ENCODE measurements around the gene OR10H5. TPM values are rescaled to one million over a fixed set of nuclear protein-coding genes. Genes with fewer than 3 reads are reported as not detected.
"Not testable (repeated sequence)": the region's sequence is repeated elsewhere in the genome, so short reads cannot be mapped to it uniquely, and the experiment has no call there.

OR10H5 gene
- total RNA-seq, 1 donor from 2014 or later = not detected

DNA sequence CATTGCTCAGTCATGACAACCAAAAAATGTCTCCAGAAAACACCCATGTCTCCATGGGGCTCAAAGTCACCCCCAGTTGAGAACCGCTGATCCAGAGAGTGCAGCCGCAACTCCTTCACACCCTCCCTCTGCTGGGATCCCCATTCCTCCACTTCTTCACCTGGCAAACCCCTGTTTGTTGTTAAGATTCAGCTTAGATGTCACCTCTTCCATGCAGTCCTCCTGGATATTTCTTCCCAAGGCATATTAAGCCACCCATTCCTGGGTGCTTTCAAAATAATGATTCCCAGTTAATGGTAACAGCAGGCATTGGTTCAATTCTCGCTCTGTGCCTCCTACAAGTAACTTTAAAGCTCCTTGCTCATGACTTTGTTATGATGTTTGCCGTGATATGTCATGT lies 24.0 kb downstream of the OR10H5 start:
- intact Hi-C loops (cut with micrococcal nuclease) = no loop called here

DNA sequence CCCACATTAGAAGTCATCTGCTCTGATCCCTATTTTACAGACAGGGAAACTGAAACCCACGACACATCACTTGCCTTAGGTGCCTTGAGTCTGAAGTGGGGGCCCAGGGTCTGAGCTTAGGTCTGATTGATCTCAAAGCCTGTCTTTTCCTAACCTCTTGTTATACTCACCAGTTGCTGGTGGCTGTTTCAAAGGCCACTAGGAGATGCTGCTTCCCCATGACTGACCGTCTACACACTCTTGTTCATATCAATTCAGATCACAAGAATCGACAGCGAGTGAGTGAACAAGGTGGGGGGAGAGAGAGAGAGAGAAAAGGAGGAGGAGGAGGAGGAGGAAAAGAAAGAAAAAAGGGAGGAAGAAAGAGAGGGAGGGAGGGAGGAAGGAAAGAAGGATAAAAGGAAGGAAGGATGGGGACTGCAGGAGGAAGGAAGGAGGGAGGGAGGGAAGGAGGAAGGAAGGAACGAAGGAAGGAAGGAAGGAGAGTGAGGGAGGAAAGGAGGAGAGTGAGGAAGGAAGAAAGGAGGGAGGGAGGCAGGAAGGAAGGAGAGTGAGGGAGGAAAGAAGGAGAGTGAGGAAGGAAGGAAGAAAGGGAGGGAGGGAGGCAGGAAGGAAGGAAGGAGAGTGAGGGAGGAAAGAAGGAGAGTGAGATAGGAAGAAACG lies 24.7 kb downstream of the OR10H5 start:
- intact Hi-C loops (cut with micrococcal nuclease) = no loop called here

DNA sequence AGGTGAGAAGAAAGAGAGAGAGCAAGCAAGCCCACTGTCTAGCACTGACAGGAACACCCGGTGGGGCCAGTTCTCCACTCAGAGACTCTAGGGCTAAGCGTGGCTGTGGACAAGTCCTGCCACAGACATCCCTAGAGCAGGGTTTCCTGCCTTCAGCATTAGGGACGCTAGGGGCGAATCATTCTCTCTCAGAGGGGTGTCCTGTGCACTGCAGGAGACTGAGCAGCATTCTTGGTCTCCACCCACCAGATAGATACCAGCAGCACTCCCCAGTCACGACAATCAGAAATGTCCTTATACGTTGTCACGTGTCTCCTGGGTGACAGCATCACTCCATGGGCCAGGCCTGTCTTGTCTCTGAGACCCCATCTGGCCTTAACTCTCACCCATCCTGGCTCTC lies 26.5 kb downstream of the OR10H5 start:
- intact Hi-C loops (cut with micrococcal nuclease) = no loop called here

DNA sequence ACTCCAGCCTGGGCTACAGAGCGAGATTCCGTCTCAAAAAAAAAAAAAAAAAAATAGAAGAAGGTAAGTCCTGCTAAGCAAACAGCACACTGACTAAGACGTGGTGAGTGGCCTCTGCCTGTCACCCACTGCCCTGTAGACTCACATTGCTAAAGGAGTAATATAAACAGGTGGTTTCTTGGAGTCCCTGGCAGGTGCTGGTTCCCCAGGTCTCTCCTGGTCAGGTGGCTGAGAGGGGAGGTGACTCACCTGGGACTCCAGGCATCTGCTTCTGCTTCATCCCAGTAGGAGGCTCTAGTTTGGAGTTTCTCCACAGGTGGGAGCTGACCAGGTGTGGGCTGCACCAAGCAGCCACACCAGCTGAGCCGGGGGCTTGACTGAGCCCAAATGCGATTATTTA lies 27.8 kb downstream of the OR10H5 start, which contains the start of gene OR10H1:
Gene OR10H1 (minus strand): TSS at position 359 of the 400 bp plus-strand sequence. CDS start 7,627 bp downstream, outside the sequence.
- intact Hi-C loops (cut with micrococcal nuclease) = no loop called here

DNA sequence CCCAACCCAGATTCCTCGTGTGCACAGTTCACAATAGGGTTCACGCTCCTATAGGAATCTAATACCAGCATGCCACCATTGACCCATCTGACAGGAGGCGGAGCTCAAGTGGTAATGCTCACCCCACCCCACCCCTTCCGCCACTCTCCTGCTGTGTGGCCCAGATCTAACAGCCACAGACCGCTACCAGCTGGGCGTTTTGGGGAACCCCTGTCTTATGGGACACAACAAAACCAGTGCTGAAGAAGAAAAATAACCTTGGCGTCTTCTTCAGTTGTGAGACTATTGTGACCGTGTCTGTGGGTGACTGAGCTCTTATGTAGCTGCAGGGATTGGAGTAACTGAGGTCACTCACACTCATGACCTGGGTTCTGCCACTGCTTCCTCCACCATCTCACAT lies 33.2 kb downstream of the OR10H5 start:
- intact Hi-C loops (cut with micrococcal nuclease) = no loop called here

DNA sequence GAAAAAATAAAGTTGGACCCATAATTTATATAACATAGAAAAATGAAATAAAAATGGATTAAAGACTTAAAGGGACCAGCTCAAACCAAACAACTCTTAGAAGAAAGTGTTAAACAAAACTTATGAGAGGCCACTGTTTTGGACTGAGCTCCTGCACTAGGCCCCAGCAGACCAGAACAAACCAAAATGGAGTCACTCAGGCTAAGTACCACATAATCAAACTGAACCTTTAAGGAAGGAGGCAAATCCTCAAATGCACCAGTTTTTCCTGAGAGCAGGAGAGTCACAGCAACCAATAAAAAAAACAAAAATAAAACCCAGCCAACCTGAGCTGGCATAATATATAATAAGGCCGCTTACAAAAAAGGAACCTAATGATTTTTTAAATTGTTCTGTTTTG lies 38.3 kb downstream of the OR10H5 start:
- intact Hi-C loops (cut with micrococcal nuclease) = no loop called here

DNA sequence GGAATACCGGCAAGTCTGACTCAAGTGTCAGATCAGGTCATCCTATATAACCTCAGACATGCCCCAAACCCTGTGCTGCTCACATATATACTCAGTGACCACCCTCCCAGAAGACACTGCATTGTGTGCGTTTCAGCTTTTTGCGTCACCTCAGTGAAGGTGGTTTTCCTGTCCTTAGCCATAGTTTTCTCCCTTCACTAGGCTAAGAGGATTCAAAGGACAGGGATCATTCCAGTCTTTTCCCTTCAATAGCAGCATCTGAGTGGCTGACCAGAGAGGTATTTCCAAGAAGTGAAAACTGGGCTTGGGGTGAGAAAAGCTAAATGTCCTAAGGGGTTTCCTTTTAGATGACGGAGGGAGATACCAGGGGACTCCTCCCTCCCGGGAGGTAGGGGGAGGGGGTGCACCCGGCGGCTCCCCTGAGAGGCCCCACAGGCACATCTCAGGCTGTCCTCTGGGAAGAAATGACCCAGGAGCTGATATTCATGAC lies 40.7 kb downstream of the OR10H5 start:
- intact Hi-C loops (cut with micrococcal nuclease) = no loop called here

DNA sequence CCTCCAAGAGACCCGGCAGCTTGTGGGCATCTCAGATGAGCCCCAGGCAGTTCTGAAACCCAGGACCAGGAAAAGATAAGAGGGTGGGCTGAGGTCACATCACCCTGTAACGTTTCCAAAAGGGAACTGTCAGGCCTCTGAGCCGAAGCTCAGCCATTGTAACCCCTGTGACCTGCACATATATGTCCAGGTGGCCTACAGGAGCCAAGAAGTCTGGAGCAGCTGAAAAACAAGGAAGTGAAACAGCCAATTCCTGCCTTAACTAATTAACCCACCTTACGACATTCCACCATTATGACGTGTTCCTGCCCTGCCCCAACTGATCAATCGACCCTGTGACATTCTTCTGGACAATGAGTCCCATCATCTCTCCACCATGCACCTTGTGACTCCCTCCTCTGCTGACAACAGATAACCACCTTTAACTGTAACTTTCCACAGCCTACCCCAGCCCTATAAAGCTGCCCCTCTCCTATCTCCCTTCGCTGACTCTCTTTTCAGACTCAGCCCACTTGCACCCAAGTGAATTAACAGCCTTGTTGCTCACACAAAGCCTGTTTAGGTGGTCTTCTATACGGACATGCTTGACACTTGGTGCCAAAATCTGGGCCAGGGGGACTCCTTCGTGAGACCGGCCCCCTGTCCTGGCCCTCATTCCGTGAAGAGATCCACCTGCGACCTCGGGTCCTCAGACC lies 41.3 kb downstream of the OR10H5 start:
- intact Hi-C loops (cut with micrococcal nuclease) = not testable (repeated sequence)

DNA sequence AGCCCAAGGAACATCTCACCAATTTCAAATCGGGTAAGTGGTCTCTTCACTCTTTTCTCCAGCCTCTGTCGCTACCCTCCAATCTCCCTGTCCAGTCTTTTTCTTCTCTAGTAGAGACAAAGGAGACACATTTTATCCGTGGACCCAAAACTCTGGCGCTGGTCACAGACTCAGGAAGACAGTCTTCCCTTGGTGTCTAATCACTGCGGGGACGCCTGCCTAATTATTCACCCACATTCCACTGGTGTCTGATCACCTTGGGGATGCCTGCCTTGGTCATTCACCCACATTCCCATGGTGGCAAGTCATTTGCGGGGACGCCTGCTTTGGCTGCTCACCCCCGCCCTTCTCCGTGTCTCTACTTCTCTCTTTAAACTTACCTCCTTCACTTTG lies 41.8 kb downstream of the OR10H5 start:
- intact Hi-C loops (cut with micrococcal nuclease) = no loop called here

DNA sequence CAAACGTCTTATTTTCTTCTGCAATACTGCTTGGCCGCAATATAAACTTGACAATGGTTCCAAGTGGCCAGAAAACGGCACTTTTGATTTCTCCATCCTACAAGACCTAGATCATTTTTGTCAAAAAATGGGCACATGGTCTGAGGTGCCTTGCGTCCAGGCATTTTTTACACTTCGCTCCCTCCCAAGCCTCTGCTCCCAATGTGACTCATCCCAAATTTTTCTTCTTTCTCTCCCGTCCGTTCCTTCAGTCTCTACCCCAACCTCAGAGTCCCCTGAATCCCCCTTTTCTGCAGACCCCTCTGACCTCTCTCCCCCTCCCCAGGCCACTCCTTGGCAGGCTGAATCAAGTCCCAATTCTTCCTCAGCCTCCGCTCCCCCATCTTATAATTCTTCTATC lies 42.3 kb downstream of the OR10H5 start:
- intact Hi-C loops (cut with micrococcal nuclease) = loop anchor here (10.0 kb wide), 1 partner anchor 535 kb away; no protein-coding TSS in a partner anchor

DNA sequence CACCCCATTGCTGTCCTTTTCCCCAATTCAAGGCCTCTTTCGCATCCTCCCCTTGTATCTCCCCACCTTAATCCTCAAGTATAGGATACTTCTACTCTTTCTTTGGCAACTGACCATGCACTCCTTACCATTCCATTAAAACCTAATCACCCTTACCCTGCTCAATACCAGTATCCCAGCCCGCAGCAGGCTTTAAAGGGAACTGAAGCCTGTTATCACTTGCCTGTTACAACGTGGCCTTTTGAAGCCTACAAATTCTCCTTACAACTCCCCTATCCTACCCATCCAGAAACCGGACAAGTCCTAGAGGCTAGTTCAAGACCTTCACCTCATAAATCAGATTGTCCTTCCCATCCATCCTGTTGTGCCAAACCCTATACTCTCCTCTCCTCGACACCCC lies 44.2 kb downstream of the OR10H5 start:
- intact Hi-C loops (cut with micrococcal nuclease) = loop anchor here (10.0 kb wide), 1 partner anchor 533 kb away; no protein-coding TSS in a partner anchor

DNA sequence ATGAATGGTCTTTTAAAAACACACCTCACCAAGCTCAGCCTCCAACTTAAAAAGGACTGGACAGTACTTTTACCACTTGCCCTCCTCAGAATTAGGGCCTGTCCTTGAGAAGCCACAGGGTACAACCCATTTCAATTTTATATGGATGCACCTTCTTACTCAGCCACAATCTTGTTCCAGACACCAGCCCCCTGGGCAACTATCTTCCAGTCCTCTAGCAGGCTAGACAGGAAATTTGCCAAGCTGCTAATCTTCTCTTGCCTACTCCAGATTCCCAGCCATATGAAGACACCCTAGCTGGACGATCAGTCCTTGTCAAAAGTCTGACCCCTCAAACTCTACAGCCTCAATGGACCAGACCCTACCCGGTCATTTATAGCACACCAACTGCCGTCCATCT lies 46.8 kb downstream of the OR10H5 start:
- intact Hi-C loops (cut with micrococcal nuclease) = loop anchor here (10.0 kb wide), 1 partner anchor 531 kb away; no protein-coding TSS in a partner anchor

DNA sequence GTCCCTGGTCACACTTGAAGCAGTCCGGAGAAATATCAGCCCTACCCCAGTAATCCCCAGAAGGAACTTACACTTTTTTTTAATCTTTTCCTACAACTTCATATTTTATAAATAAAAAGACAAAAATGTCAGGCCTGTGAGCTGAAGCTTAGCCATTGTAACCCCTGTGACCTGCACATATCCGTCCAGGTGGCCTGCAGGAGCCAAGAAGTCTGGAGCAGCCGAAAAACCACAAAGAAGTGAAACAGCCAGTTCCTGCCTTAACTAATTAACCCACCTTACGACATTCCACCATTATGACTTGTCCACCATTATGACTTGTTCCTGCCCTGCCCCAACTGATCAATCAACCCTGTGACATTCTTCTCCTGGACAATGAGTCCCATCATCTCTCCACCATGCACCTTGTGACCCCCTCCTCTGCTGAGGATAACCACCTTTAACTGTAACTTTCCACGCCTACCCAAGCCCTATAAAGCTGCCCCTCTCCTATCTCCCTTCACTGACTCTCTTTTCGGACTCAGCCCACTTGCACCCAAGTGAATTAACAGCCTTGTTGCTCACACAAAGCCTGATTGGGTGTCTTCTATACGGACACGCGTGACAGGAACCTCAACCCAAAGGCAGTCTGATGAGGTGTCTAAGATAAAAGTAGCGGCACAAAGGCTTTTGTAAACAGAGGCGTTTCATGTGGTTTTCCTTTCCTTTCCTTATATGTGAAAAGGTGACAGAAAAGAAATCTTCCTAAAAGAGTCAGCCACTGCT lies 48.3 kb downstream of the OR10H5 start:
- intact Hi-C loops (cut with micrococcal nuclease) = loop anchor here (1.0 to 10.0 kb wide), 12 partner anchors 9 to 613 kb away; partner anchors contain the start of genes AKAP8, AP1M1, RAB8A and RASAL3

DNA sequence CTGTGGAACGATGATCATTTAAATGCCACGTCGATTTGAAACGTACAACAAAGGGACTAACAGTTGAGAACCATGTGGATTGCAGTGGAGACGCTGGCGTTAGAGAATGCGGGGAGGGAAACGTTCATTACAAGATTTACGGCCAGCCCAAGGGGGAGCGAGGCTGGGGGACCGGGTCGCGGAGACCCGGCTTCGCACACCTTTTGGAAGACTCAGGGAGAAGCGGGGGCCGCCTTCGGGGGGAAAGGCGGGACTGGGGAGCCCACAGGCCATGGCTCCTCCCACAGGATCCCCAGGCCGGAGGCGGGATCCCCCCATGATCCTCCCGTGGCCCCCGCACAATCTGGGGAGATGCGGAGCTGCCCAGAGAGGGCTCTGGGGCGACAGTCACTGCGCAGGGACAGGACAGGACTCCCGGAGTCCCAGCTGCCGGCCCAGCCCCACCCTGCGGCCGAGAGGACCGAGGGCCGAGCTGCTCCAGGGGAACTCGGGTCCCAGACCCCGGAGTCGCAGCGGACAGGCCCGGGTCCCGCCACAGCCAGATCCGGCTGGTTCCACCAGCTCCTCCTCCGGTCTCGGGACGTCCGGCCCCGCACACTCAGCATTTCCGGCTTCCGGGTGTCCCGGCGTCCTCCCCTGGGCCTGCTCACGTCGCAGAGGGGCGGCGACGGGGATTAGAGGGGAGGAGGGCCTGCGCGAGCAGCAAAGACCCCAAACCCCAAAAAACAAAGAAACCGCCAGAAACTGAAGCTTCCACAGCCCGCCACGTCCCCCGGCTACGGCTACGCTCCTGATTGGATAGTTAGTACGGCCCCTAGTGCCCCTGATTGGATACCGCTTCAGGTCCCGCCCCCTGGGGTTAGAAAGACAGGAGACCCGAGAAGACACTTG lies 49.1 kb downstream of the OR10H5 start:
- intact Hi-C loops (cut with micrococcal nuclease) = loop anchor here (1.0 to 10.0 kb wide), 15 partner anchors 8 to 660 kb away; partner anchors contain the start of genes AKAP8, AP1M1, C19orf44 and CALR3

DNA sequence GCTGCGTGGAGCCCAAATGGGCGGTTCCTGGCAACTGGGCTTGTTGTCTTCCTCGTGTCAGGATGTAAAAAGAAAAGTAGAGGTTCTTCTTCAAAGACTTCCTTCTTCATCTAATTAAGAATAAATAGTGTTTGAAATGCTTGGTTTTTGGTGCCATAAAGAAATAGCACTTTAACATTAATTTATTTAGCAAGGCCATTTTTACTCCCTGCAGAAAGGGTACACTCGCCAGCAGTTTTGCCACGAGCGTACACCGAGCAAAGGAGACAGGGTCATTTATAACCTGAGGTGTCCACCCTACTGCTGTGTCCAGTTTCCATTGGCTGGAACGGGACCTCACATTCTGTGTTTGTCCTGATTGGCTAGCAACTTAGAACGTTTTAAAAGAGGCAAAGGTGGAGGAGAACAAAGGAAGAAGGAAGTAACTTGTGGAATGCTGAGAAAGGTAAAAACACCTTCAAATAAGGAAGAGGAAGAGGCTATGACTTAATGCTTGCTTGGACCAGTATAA lies 49.8 kb downstream of the OR10H5 start:
- intact Hi-C loops (cut with micrococcal nuclease) = loop anchor here (1.0 to 10.0 kb wide), 11 partner anchors 208 to 659 kb away; partner anchors contain the start of genes AKAP8, C19orf44, CALR3 and FAM32A

DNA sequence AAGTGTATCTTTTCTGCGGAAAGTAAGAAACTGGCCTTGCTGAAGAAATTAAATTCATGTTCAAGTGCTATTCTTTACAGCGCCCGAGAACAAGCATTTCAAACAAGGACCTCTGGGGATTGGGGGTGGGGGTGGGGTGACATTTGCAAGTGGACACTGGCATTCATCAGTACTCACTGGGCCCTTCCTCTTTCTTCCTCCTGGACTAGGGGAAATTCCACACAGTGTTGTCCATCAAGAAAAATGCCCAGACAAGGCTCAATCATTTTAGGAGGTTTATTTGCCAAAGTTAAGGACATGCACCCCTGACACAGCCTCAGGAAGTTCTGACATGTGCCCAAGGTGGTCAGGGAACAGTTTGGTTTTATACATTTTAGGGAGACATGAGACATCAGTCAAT lies 50.9 kb downstream of the OR10H5 start:
- intact Hi-C loops (cut with micrococcal nuclease) = loop anchor here (5.0 to 10.0 kb wide), 2 partner anchors 376 to 526 kb away; partner anchors contain the start of gene RASAL3

DNA sequence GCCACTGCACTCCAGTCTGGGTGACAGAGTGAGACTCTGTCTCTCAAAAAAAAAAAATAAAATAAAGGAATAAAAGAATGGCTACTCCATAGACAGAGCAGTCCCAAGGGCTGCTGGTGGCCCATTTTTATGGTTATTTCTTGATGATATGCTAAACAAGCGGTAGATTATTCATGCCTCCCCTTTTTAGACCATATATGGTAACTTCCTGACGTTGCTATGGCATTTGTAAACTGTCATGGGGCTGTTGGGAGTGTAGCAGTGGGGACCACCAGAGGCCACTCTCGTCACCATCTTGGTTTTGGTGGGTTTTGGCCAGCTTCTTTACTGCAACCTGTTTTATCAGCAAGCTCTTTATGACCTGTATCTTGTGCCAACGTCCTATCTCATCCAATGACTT lies 52.4 kb downstream of the OR10H5 start:
- intact Hi-C loops (cut with micrococcal nuclease) = loop anchor here (5.0 to 10.0 kb wide), 2 partner anchors 378 to 525 kb away; partner anchors contain the start of gene RASAL3

DNA sequence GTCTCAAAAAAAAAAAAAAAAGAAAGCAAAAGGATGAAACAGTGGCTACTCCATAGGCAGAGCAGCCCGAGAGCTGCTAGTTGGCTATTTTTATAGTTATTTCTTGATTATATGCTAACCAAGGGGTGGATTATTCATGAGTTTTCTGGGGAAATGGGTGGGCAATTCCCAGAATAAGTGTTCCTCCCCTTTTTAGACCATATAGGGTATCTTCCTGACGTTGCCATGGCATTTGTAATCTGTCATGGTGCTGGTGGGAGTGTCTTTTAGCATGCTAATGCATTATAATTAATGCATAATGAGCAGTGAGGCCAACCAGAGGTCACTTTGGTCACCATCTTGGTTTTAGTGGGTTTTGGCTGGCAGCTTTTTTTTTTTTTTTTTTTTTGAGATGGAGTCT lies 53.4 kb downstream of the OR10H5 start:
- intact Hi-C loops (cut with micrococcal nuclease) = no loop called here

DNA sequence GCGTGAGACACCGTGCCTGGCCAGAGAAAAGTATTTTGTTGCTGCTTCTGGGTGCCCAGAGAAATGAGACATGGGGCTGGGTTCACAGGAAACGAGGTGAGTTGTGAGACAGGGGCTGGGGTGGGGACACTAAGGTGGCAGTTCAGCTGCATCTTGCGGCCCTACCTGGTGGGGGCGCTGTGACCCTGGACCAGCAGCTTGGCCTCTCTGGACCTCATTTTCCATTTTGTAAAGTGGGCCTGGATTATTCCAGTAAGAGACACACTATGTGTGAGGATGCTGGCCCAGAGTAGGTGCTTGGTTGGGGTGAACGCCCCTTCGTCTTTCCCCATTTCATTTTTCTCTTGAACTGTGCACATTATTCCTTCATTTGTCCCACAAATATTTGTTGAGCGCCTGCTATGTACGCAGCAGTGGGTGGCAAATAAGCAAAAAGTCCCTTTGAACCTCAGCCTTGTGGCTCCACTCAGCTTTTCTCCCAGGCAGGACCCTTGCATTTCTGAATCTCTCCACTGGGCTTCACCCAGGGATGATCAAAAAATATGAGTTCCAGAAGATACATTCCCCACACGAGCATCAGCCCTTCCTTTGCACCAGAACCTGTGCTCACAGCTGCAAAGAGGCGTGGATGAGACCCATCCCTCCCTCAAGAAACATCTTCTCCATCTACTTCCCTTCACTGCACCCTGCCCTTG lies 54.6 kb downstream of the OR10H5 start:
- intact Hi-C loops (cut with micrococcal nuclease) = no loop called here
